Natural killer cell (primary cell): ENCODE results near the gene DENND1B. TPM values are rescaled to one million over a fixed set of nuclear protein-coding genes. Genes with fewer than 3 reads are reported as not detected.

ENCODE experiments used
- ATAC-seq, 3 donors: fragments of 150-1000 bp in 2 of 3; fragments of 200-7000 bp in 1 of 3; cut with Tn5 transposase; 1 replicate in 1 of 3; 2 replicates in 2 of 3; pipeline ENCODE4 v1.10.0; 2021; ENCODE audit warnings: mild to moderate bottlenecking in 2 of 3, moderate library complexity in 2 of 3
- DNase-seq, 2 donors: peaks; one replicate each; pipeline versions ENCODE4 v3.0.0 to v3.0.0-alpha.2; 2013 to 2021; ENCODE audit warnings: mixed read lengths in 1 of 2
- H3K27ac ChIP-seq: one replicate; pipeline ENCODE4 v1.5.1; 2013; ENCODE audit warnings: mild to moderate bottlenecking, low read length
- H3K27me3 ChIP-seq: one replicate; pipeline ENCODE4 v1.6.1; 2013; ENCODE audit warnings: low read length; ENCODE audit not compliant: control insufficient read depth, insufficient read depth
- H3K36me3 ChIP-seq: one replicate; pipeline ENCODE4 v1.6.1; 2013; ENCODE audit warnings: low read length; ENCODE audit not compliant: control insufficient read depth, insufficient read depth
- H3K4me1 ChIP-seq: one replicate; pipeline ENCODE4 v1.6.1; 2013; ENCODE audit warnings: low read length; ENCODE audit not compliant: control insufficient read depth, insufficient read depth
- H3K4me3 ChIP-seq: one replicate; pipeline ENCODE4 v1.5.1; 2013; ENCODE audit warnings: low read length
- H3K9me3 ChIP-seq: one replicate; pipeline ENCODE4 v1.6.1; 2013; ENCODE audit warnings: low read length; ENCODE audit not compliant: control insufficient read depth, insufficient read depth
- H3K27ac Mint-ChIP-seq, 2 donors: one replicate each; pipeline ENCODE4 v1.8.0; 2022; ENCODE audit warnings: mild to moderate bottlenecking in 2 of 2, mixed read lengths in 2 of 2, moderate library complexity in 1 of 2
- H3K27me3 Mint-ChIP-seq, 2 donors: one replicate each; pipeline ENCODE4 v1.8.0; 2022; ENCODE audit warnings: low read depth in 2 of 2, mixed read lengths in 2 of 2
- H3K36me3 Mint-ChIP-seq: one replicate; pipeline ENCODE4 v1.8.0; 2022; ENCODE audit warnings: mixed read lengths
- H3K4me1 Mint-ChIP-seq, 2 donors: one replicate each; pipeline ENCODE4 v1.8.0; 2022; ENCODE audit warnings: mixed read lengths in 2 of 2
- H3K4me3 Mint-ChIP-seq: one replicate; pipeline ENCODE4 v1.8.0; 2022; ENCODE audit warnings: mild to moderate bottlenecking, moderate library complexity, mixed read lengths
- H3K9me3 Mint-ChIP-seq, 2 donors: one replicate each; pipeline ENCODE4 v1.8.0; 2022; ENCODE audit warnings: mixed read lengths in 2 of 2
- CTCF ChIP-seq: fragments of 200-600 bp; IDR thresholded peaks from one replicate; pipeline ENCODE4 v1.8.0; 2022; ENCODE audit warnings: antibody characterized with exemption
- WGBS: methylation state at CpG from one replicate; pipeline ENCODE4 v1.1.7; 2013; ENCODE audit warnings: missing lambda C conversion rate; ENCODE audit not compliant: insufficient coverage; 5-methylcytosine and 5-hydroxymethylcytosine counted together
- intact Hi-C: fragments of 100-400 bp; cut with micrococcal nuclease; formaldehyde crosslinking; loops from one replicate; pipeline ENCODE4 v1.14.2; 2022
- total RNA-seq, 4 donors: library from RNA; stranded (reverse); fragments of 120-200 nt in 1 of 4; gene quantifications; one replicate each; pipeline versions ENCODE4 v1.2.3 to v1.2.4, GENCODE V29; 2013 to 2022

The DENND1B gene
- total RNA-seq, 3 donors from 2014 or later (not counting 1 experiment from before 2014, with no cell fraction given): 35.4 to 62.5 (median 37.5) TPM

- no peaks in the 10 kb centered on the region for H3K27me3 ChIP-seq
- Mint-ChIP-seq H3K27me3 (no peaks in the 10 kb centered on the region), H3K4me3 (no peak overlapping the region), H3K9me3 (no peaks in the 10 kb centered on the region), H3K36me3 (no peaks in the 10 kb centered on the region), H3K27ac (peak overlapping the region in 1 of 2 donors; percentile 6), H3K4me1 (peaks cover 11 to 17% of the 10 kb centered on the region in 2 donors)
- no peak for TF ChIP-seq CTCF
- DNase-seq (no peak), ATAC-seq (peak in 1 of 3 donors; percentile 50)
- no peaks in the 10 kb centered on the region for H3K9me3 ChIP-seq
- peaks cover 6% of the 10 kb centered on the region for H3K36me3 ChIP-seq
- H3K27ac ChIP-seq: no peak overlapping the region
- H3K4me1 ChIP-seq: no peaks in the 10 kb centered on the region
- intact Hi-C loops: no loop called here
- H3K4me3 ChIP-seq: no peak overlapping the region
Observed at GRCh38 chr1:197632005-197632404, 143.3 kb downstream of the DENND1B start.

GRCh38 chr1:197622371-197622770 lies 152.9 kb downstream of the DENND1B start:
- H3K4me3 Mint-ChIP-seq: no peak overlapping the region
- H3K9me3 ChIP-seq: no peaks in the 10 kb centered on the region
- intact Hi-C loops: no loop called here
- WGBS: no CpG with 5 or more reads among the region's 1 CpG
- H3K36me3 Mint-ChIP-seq: no peaks in the 10 kb centered on the region
- no peak overlapping the region for H3K27ac Mint-ChIP-seq
- ATAC-seq (no peak), DNase-seq (no peak)
- no peak overlapping the region for H3K4me3 ChIP-seq
- H3K27ac ChIP-seq: no peak overlapping the region
- H3K27me3 ChIP-seq: no peaks in the 10 kb centered on the region
- H3K9me3 Mint-ChIP-seq: no peaks in the 10 kb centered on the region
- H3K4me1 ChIP-seq: no peaks in the 10 kb centered on the region
- TF ChIP-seq CTCF: no peak
- no peaks in the 10 kb centered on the region for H3K36me3 ChIP-seq
- peaks cover 4 to 22% of the 10 kb centered on the region in 2 donors for H3K4me1 Mint-ChIP-seq
- no peaks in the 10 kb centered on the region for H3K27me3 Mint-ChIP-seq

- Mint-ChIP-seq H3K27me3 (no peaks in the 10 kb centered on the region), H3K4me3 (no peak overlapping the region), H3K4me1 (peaks cover 4 to 22% of the 10 kb centered on the region in 2 donors), H3K36me3 (no peaks in the 10 kb centered on the region), H3K27ac (no peak overlapping the region), H3K9me3 (no peaks in the 10 kb centered on the region)
- no peak for DNase-seq
- intact Hi-C loops: no loop called here
- ATAC-seq: no peak
- H3K27me3 ChIP-seq: no peaks in the 10 kb centered on the region
- H3K4me3 ChIP-seq: no peak overlapping the region
- H3K36me3 ChIP-seq: peaks cover 5% of the 10 kb centered on the region
- H3K9me3 ChIP-seq: no peaks in the 10 kb centered on the region
- no peaks in the 10 kb centered on the region for H3K4me1 ChIP-seq
- H3K27ac ChIP-seq: no peak overlapping the region
- no peak for TF ChIP-seq CTCF
Observed at GRCh38 chr1:197621761-197622160, 153.5 kb downstream of the DENND1B start.

- Histone ChIP-seq H3K4me3 (no peak overlapping the region), H3K27ac (no peak overlapping the region), H3K9me3 (no peaks in the 10 kb centered on the region), H3K36me3 (peaks cover 10% of the 10 kb centered on the region), H3K27me3 (no peaks in the 10 kb centered on the region), H3K4me1 (no peaks in the 10 kb centered on the region)
- Mint-ChIP-seq H3K4me1 (peaks cover 0 to 21% of the 10 kb centered on the region in 2 donors), H3K27me3 (no peaks in the 10 kb centered on the region), H3K9me3 (no peaks in the 10 kb centered on the region), H3K4me3 (no peak overlapping the region), H3K36me3 (no peaks in the 10 kb centered on the region), H3K27ac (no peak overlapping the region)
- ATAC-seq (no peak), DNase-seq (no peak)
- 87% methylated on average over 5 of the region's 5 CpGs for WGBS
- intact Hi-C loops: no loop called here
- TF ChIP-seq CTCF: no peak
Observed at GRCh38 chr1:197620714-197621163, 154.5 kb downstream of the DENND1B start.
